WTC11 (cell line): Measurements from ENCODE around the gene MACROD2. TPM values are rescaled to one million over a fixed set of nuclear protein-coding genes. Genes with fewer than 3 reads are reported as not detected.

Source experiments
- ATAC-seq: fragments of 200-7000 bp; cut with Tn5 transposase; 2 replicates; pipeline ENCODE4 v1.10.0; 2021; ENCODE audit warnings: mild to moderate bottlenecking, moderate library complexity
- CTCF ChIA-PET: fragments of 300-600 bp; sonication (Branson Sonifier 250); formaldehyde crosslinking; loops from one replicate; lab custom pipeline; 2021; ENCODE audit warnings: antibody characterized with exemption; lab: Charles Lee
- POLR2A ChIA-PET: fragments of 350-600 bp; sonication (Branson Sonifier 250); formaldehyde crosslinking; loops from one replicate; lab custom pipeline; 2021; ENCODE audit warnings: antibody characterized with exemption; lab: Charles Lee
- DNase-seq: peaks from one replicate; pipeline ENCODE4 v3.0.0; 2021; ENCODE audit warnings: low spot score
- H3K27ac Mint-ChIP-seq: 2 replicates; pipeline ENCODE4 v1.8.0; 2021; ENCODE audit warnings: mixed read lengths
- H3K27me3 Mint-ChIP-seq: 2 replicates; pipeline ENCODE4 v1.8.0; 2021; ENCODE audit warnings: low read depth, mild to moderate bottlenecking, moderate library complexity, mixed read lengths
- H3K36me3 Mint-ChIP-seq: 2 replicates; pipeline ENCODE4 v1.8.0; 2021; ENCODE audit warnings: mixed read lengths
- H3K4me1 Mint-ChIP-seq: 2 replicates; pipeline ENCODE4 v1.8.0; 2022; ENCODE audit warnings: mixed read lengths
- H3K4me3 Mint-ChIP-seq: 2 replicates; pipeline ENCODE4 v1.8.0; 2021; ENCODE audit warnings: mild to moderate bottlenecking, moderate library complexity, mixed read lengths
- H3K9me3 Mint-ChIP-seq: 2 replicates; pipeline ENCODE4 v1.8.0; 2021; ENCODE audit warnings: mixed read lengths
- CBFB ChIP-seq: sonication (generic); formaldehyde crosslinking; IDR thresholded peaks from 2 replicates; pipeline ENCODE4 v1.8.1; 2022; ENCODE audit warnings: mild to moderate bottlenecking, low read depth, missing genetic modification reagents
- ELF4 ChIP-seq: sonication (generic); formaldehyde crosslinking; IDR thresholded peaks from 2 replicates; pipeline ENCODE4 v1.8.1; 2022; ENCODE audit warnings: low read depth, mild to moderate bottlenecking, moderate library complexity, missing genetic modification reagents
- ESRRA ChIP-seq: sonication (generic); formaldehyde crosslinking; IDR thresholded peaks from 2 replicates; pipeline ENCODE4 v1.8.1; 2022; ENCODE audit warnings: mild to moderate bottlenecking, missing genetic modification reagents, borderline replicate concordance
- ETV6 ChIP-seq: sonication (generic); formaldehyde crosslinking; IDR thresholded peaks from 2 replicates; pipeline ENCODE4 v1.8.1; 2022; ENCODE audit warnings: mild to moderate bottlenecking, missing genetic modification reagents
- FOXP1 ChIP-seq: sonication (generic); formaldehyde crosslinking; IDR thresholded peaks from 2 replicates; pipeline ENCODE4 v1.8.0; 2022; ENCODE audit warnings: missing genetic modification reagents, mild to moderate bottlenecking, moderate library complexity, borderline replicate concordance
- GABPB1 ChIP-seq: sonication (generic); formaldehyde crosslinking; IDR thresholded peaks from 2 replicates; pipeline ENCODE4 v1.8.1; 2023; ENCODE audit warnings: mild to moderate bottlenecking, missing genetic modification reagents
- GRHL2 ChIP-seq: fragments of 250-450 bp; sonication (Bioruptor Pico); IDR thresholded peaks from 2 replicates; pipeline ENCODE4 v1.8.0; 2022; ENCODE audit warnings: mild to moderate bottlenecking, moderate library complexity; ENCODE audit not compliant: insufficient replicate concordance, severe bottlenecking
- MXD4 ChIP-seq: fragments of 250-450 bp; sonication (Bioruptor Pico); IDR thresholded peaks from 2 replicates; pipeline ENCODE4 v1.8.0; 2021; ENCODE audit warnings: mild to moderate bottlenecking, moderate library complexity, borderline replicate concordance
- NFYB ChIP-seq: sonication (generic); formaldehyde crosslinking; conservative IDR thresholded peaks from 2 replicates; pipeline ENCODE4 v1.8.0; 2022; ENCODE audit warnings: low read depth, missing genetic modification reagents
- NR1H2 ChIP-seq: sonication (generic); formaldehyde crosslinking; IDR thresholded peaks from 2 replicates; pipeline ENCODE4 v1.9.0; 2021; ENCODE audit warnings: mild to moderate bottlenecking, moderate library complexity, missing genetic modification reagents
- NR2C2 ChIP-seq: sonication (generic); formaldehyde crosslinking; IDR thresholded peaks from 2 replicates; pipeline ENCODE4 v1.8.0; 2022; ENCODE audit warnings: mild to moderate bottlenecking, missing genetic modification reagents
- SMAD4 ChIP-seq: sonication (generic); formaldehyde crosslinking; IDR thresholded peaks from 2 replicates; pipeline ENCODE4 v1.8.0; 2022; ENCODE audit warnings: mild to moderate bottlenecking, missing genetic modification reagents
- TP53 ChIP-seq: sonication (generic); formaldehyde crosslinking; IDR thresholded peaks from 2 replicates; pipeline ENCODE4 v1.8.1; 2023; ENCODE audit warnings: mild to moderate bottlenecking, missing genetic modification reagents
- USF2 ChIP-seq: sonication (generic); formaldehyde crosslinking; IDR thresholded peaks from 2 replicates; pipeline ENCODE4 v1.8.1; 2023; ENCODE audit warnings: mild to moderate bottlenecking, missing genetic modification reagents, moderate library complexity
- ZMAT4 ChIP-seq: fragments of 250-450 bp; sonication (Bioruptor Pico); IDR thresholded peaks from 2 replicates; pipeline ENCODE4 v1.9.0; 2021; ENCODE audit warnings: mild to moderate bottlenecking
- ZNF219 ChIP-seq: sonication (generic); formaldehyde crosslinking; IDR thresholded peaks from 2 replicates; pipeline ENCODE4 v1.8.0; 2023; ENCODE audit warnings: missing genetic modification reagents, mild to moderate bottlenecking, borderline replicate concordance
- ZNF396 ChIP-seq: fragments of 250-450 bp; sonication (Bioruptor Pico); IDR thresholded peaks from 2 replicates; pipeline ENCODE4 v1.8.0; 2021; ENCODE audit warnings: mild to moderate bottlenecking, moderate library complexity, borderline replicate concordance
- ZNF416 ChIP-seq: fragments of 250-450 bp; sonication (Bioruptor Pico); IDR thresholded peaks from 2 replicates; pipeline ENCODE4 v1.9.0; 2021; ENCODE audit warnings: mild to moderate bottlenecking, inconsistent platforms
- total RNA-seq: library from RNA; stranded (reverse); gene quantifications from 3 replicates; pipeline ENCODE4 v1.2.3, GENCODE V29; 2021
- TF ChIP-seq, protein P1 (sequence below): sonication (generic); formaldehyde crosslinking; IDR thresholded peaks from 2 replicates; pipeline ENCODE4 v1.8.1; 2023; ENCODE audit warnings: mild to moderate bottlenecking, moderate library complexity, missing genetic modification reagents
- TF ChIP-seq, protein P2 (sequence below): sonication (generic); formaldehyde crosslinking; IDR thresholded peaks from 2 replicates; pipeline ENCODE4 v1.8.1; 2022; ENCODE audit warnings: low read depth, mild to moderate bottlenecking, moderate library complexity, missing genetic modification reagents, borderline replicate concordance
- TF ChIP-seq, protein P3 (sequence below): fragments of 250-450 bp; sonication (Bioruptor Pico); IDR thresholded peaks from 2 replicates; pipeline ENCODE4 v1.9.0; 2021; ENCODE audit warnings: moderate library complexity, mild to moderate bottlenecking, inconsistent platforms, borderline replicate concordance
- TF ChIP-seq, protein P4 (sequence below): sonication (generic); formaldehyde crosslinking; IDR thresholded peaks from 2 replicates; pipeline ENCODE4 v1.8.1; 2023; ENCODE audit warnings: mild to moderate bottlenecking, missing genetic modification reagents, borderline replicate concordance
- TF ChIP-seq, protein P5 (sequence below): fragments of 250-450 bp; sonication (Bioruptor Pico); IDR thresholded peaks from 2 replicates; pipeline ENCODE4 v2.1.2; 2022; ENCODE audit warnings: mild to moderate bottlenecking, moderate library complexity
- TF ChIP-seq, protein P6 (sequence below): sonication (generic); formaldehyde crosslinking; IDR thresholded peaks from 2 replicates; pipeline ENCODE4 v1.8.0; 2022; ENCODE audit warnings: mild to moderate bottlenecking, missing genetic modification reagents
- TF ChIP-seq, protein P7 (sequence below): sonication (generic); formaldehyde crosslinking; IDR thresholded peaks from 2 replicates; pipeline ENCODE4 v1.8.1; 2023; ENCODE audit warnings: mild to moderate bottlenecking, missing genetic modification reagents, moderate library complexity

MACROD2 gene
- total RNA-seq, 1 experiment from 2014 or later: 4.1 TPM

- TF ChIP-seq, protein P1, sequence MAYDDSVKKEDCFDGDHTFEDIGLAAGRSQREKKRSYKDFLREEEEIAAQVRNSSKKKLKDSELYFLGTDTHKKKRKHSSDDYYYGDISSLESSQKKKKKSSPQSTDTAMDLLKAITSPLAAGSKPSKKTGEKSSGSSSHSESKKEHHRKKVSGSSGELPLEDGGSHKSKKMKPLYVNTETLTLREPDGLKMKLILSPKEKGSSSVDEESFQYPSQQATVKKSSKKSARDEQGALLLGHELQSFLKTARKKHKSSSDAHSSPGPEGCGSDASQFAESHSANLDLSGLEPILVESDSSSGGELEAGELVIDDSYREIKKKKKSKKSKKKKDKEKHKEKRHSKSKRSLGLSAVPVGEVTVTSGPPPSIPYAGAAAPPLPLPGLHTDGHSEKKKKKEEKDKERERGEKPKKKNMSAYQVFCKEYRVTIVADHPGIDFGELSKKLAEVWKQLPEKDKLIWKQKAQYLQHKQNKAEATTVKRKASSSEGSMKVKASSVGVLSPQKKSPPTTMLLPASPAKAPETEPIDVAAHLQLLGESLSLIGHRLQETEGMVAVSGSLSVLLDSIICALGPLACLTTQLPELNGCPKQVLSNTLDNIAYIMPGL: no peak
- TF ChIP-seq, protein P2, sequence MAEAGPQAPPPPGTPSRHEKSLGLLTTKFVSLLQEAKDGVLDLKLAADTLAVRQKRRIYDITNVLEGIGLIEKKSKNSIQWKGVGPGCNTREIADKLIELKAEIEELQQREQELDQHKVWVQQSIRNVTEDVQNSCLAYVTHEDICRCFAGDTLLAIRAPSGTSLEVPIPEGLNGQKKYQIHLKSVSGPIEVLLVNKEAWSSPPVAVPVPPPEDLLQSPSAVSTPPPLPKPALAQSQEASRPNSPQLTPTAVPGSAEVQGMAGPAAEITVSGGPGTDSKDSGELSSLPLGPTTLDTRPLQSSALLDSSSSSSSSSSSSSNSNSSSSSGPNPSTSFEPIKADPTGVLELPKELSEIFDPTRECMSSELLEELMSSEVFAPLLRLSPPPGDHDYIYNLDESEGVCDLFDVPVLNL (CRISPR knock-in tag): no peak
- TF ChIP-seq GABPB1 (CRISPR knock-in tag) (no peak), ETV6 (CRISPR knock-in tag) (no peak), MXD4 (CRISPR knock-in tag) (no peak), GRHL2 (no peak), TP53 (CRISPR knock-in tag) (no peak), FOXP1 (CRISPR knock-in tag) (no peak), ZNF219 (CRISPR knock-in tag) (no peak)
- TF ChIP-seq, protein P3, sequence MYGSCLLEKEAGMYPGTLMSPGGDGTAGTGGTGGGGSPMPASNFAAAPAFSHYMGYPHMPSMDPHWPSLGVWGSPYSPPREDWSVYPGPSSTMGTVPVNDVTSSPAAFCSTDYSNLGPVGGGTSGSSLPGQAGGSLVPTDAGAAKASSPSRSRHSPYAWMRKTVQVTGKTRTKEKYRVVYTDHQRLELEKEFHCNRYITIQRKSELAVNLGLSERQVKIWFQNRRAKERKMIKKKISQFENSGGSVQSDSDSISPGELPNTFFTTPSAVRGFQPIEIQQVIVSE (CRISPR knock-in tag): no peak
- TF ChIP-seq, protein P4, sequence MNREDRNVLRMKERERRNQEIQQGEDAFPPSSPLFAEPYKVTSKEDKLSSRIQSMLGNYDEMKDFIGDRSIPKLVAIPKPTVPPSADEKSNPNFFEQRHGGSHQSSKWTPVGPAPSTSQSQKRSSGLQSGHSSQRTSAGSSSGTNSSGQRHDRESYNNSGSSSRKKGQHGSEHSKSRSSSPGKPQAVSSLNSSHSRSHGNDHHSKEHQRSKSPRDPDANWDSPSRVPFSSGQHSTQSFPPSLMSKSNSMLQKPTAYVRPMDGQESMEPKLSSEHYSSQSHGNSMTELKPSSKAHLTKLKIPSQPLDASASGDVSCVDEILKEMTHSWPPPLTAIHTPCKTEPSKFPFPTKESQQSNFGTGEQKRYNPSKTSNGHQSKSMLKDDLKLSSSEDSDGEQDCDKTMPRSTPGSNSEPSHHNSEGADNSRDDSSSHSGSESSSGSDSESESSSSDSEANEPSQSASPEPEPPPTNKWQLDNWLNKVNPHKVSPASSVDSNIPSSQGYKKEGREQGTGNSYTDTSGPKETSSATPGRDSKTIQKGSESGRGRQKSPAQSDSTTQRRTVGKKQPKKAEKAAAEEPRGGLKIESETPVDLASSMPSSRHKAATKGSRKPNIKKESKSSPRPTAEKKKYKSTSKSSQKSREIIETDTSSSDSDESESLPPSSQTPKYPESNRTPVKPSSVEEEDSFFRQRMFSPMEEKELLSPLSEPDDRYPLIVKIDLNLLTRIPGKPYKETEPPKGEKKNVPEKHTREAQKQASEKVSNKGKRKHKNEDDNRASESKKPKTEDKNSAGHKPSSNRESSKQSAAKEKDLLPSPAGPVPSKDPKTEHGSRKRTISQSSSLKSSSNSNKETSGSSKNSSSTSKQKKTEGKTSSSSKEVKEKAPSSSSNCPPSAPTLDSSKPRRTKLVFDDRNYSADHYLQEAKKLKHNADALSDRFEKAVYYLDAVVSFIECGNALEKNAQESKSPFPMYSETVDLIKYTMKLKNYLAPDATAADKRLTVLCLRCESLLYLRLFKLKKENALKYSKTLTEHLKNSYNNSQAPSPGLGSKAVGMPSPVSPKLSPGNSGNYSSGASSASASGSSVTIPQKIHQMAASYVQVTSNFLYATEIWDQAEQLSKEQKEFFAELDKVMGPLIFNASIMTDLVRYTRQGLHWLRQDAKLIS: no peak
Measured at GRCh38 chr20:14741616-14742015, 746.3 kb downstream of the MACROD2 start (continued).

DNA sequence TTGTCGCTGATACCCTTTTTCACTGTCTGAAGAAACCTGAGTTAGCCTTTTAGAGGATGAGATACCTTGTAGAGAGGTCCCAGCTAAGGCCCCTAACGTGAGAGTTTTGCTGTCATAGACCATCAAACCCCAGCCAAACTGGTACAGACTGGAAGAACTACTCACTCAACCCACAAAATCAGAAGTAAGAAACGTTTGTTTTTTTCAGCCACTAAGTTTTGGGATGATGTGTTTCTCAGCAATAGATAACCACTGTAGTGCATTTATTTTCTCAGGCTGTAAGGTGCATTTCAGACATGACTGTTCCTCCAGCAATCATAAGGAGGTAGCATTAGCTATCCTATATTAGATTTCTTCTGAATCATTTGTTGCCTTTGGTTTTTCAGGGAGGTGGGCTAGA lies 749.4 kb downstream of the MACROD2 start:
- Mint-ChIP-seq H3K4me1 (peaks cover 17% of the 10 kb centered on the region), H3K27me3 (peaks cover 7% of the 10 kb centered on the region), H3K9me3 (peaks cover 10% of the 10 kb centered on the region), H3K4me3 (no peak overlapping the region), H3K36me3 (no peaks in the 10 kb centered on the region), H3K27ac (no peak overlapping the region)
- POLR2A ChIA-PET: no interaction called here
- DNase-seq (no peak), ATAC-seq (no peak)
- CTCF ChIA-PET: interaction anchor here (0.8 kb wide), 1 partner anchor 407 kb away, joined by 3 read pairs; the partner anchor contains the start of gene FLRT3
- no peak for TF ChIP-seq ELF4 (CRISPR knock-in tag)
- TF ChIP-seq CBFB: no peak
- TF ChIP-seq, protein P5, sequence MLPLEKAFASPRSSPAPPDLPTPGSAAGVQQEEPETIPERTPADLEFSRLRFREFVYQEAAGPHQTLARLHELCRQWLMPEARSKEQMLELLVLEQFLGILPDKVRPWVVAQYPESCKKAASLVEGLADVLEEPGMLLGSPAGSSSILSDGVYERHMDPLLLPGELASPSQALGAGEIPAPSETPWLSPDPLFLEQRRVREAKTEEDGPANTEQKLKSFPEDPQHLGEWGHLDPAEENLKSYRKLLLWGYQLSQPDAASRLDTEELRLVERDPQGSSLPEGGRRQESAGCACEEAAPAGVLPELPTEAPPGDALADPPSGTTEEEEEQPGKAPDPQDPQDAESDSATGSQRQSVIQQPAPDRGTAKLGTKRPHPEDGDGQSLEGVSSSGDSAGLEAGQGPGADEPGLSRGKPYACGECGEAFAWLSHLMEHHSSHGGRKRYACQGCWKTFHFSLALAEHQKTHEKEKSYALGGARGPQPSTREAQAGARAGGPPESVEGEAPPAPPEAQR: no peak
- TF ChIP-seq ESRRA (CRISPR knock-in tag): no peak
- no peak for TF ChIP-seq NR2C2 (CRISPR knock-in tag)
- TF ChIP-seq, protein P6, sequence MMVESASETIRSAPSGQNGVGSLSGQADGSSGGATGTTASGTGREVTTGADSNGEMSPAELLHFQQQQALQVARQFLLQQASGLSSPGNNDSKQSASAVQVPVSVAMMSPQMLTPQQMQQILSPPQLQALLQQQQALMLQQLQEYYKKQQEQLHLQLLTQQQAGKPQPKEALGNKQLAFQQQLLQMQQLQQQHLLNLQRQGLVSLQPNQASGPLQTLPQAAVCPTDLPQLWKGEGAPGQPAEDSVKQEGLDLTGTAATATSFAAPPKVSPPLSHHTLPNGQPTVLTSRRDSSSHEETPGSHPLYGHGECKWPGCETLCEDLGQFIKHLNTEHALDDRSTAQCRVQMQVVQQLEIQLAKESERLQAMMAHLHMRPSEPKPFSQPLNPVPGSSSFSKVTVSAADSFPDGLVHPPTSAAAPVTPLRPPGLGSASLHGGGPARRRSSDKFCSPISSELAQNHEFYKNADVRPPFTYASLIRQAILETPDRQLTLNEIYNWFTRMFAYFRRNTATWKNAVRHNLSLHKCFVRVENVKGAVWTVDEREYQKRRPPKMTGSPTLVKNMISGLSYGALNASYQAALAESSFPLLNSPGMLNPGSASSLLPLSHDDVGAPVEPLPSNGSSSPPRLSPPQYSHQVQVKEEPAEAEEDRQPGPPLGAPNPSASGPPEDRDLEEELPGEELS (CRISPR knock-in tag): no peak
- TF ChIP-seq NR1H2: no peak
- no peak for TF ChIP-seq USF2 (CRISPR knock-in tag)
- TF ChIP-seq ZNF396 (CRISPR knock-in tag): no peak
- TF ChIP-seq ZNF416 (CRISPR knock-in tag): no peak
- no peak for TF ChIP-seq SMAD4 (CRISPR knock-in tag)
- no peak for TF ChIP-seq ZMAT4 (CRISPR knock-in tag)
- TF ChIP-seq, protein P7, sequence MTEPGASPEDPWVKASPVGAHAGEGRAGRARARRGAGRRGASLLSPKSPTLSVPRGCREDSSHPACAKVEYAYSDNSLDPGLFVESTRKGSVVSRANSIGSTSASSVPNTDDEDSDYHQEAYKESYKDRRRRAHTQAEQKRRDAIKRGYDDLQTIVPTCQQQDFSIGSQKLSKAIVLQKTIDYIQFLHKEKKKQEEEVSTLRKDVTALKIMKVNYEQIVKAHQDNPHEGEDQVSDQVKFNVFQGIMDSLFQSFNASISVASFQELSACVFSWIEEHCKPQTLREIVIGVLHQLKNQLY: no peak
- no peak for TF ChIP-seq NFYB
